ENCODE measurements around the gene SYNPO2.

The SYNPO2 gene

DNA sequence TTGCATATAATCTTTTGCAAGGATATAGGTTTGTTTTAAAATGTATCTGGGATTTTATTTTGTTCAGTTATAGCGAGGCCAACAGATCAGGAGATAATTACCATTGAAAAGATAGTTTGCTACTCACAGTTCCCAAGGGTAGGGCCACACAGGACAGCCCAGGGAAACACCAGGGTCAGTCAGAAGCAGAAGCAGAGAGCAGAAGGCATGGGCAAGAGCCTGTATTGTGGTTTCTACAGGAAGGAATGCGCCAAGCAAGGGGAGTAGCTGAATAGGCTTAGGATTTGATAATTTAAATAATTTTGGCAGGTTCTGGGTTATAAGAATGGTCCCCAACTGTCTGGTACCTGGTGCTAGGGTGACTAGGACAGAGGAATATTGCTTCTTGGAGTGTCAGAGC, 61.6 kb downstream of the SYNPO2 start:
- Histone ChIP-seq H4K91ac (ENCODE audit: low read length) (no peak overlapping the region), H3K36me3 (ENCODE audit: control insufficient read depth in 1 of 2, insufficient read depth in 2 of 2, low read depth in 1 of 2, low read length in 2 of 2) (no peaks in the 10 kb centered on the region), H3K27ac (ENCODE audit: low read length, poor library complexity, severe bottlenecking) (no peak overlapping the region), H3K4me2 (ENCODE audit: low read length, poor library complexity, severe bottlenecking) (no peak overlapping the region), H2AFZ (ENCODE audit: low read depth, low read length) (no peak overlapping the region), H2BK5ac (ENCODE audit: low read depth, low read length, poor library complexity, severe bottlenecking) (no peak overlapping the region), H3K79me1 (replicated peaks; ENCODE audit: low read length, poor library complexity, severe bottlenecking) (no peaks in the 10 kb centered on the region), H3K4me3 (ENCODE audit: insufficient read depth in 1 of 2, low read depth in 1 of 2, low read length in 2 of 2) (no peak overlapping the region), H3K4ac (ENCODE audit: low read depth in 1 of 2, low read length in 2 of 2) (no peak overlapping the region), H3K14ac (ENCODE audit: low read length in 2 of 2) (no peak overlapping the region), H2BK120ac (ENCODE audit: low read depth, low read length) (no peak overlapping the region), H3K4me1 (ENCODE audit: control insufficient read depth, insufficient read depth, low read depth, low read length) (no peaks in the 10 kb centered on the region), H3K9me3 (ENCODE audit: control insufficient read depth, low read length) (no peaks in the 10 kb centered on the region), H3K23ac (ENCODE audit: low read length in 2 of 2) (no peak overlapping the region), H2BK15ac (ENCODE audit: low read depth, poor library complexity, severe bottlenecking) (no peak overlapping the region), H3K9ac (ENCODE audit: low read length) (no peak overlapping the region), H3K27me3 (ENCODE audit: control insufficient read depth in 1 of 2, insufficient read depth in 1 of 2, low read length in 2 of 2) (no peaks in the 10 kb centered on the region), H2AK5ac (ENCODE audit: low read length, severe bottlenecking) (no peak overlapping the region), H4K8ac (ENCODE audit: low read length) (no peak overlapping the region), H3K18ac (ENCODE audit: low read depth in 1 of 2, low read length in 2 of 2) (no peak overlapping the region), H2BK12ac (ENCODE audit: low read length in 2 of 2) (no peak overlapping the region)
- DNase-seq: no peak
- 94% methylated on average over 2 of the region's 2 CpGs for WGBS

DNA sequence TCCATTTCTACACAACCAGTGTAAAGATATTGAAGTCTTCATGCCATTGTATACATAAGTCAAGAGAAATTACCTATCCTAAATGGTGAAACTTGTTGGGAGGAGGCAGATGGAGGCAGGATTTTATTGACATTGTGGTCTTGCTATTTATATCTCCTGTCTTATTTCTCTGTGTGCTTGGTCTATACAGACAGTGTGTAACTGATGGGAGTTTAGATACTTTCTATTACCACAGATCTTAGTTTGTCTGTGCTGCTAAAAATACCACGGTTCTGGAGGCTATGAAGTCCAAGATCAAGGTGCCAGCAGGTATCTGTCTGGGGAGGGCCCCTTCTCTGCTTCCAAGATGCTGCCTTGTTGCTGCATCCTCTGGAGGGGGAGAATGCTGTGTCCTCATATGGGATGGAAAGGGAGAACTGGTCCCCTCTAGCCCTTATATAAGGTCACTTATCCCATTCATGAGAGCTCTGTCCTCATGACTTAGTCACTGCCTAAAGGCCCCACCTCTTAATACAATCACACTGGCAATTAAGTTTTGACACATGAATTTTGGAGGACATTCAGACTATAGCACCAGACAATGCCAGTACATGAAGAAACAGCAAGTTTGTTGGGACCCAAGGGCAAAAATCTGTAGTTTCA, 62.4 kb downstream of the SYNPO2 start:
- Histone ChIP-seq H3K4me1 (ENCODE audit: control insufficient read depth, insufficient read depth, low read depth, low read length) (no peaks in the 10 kb centered on the region), H3K27me3 (ENCODE audit: control insufficient read depth in 1 of 2, insufficient read depth in 1 of 2, low read length in 2 of 2) (no peaks in the 10 kb centered on the region), H3K4ac (ENCODE audit: low read depth in 1 of 2, low read length in 2 of 2) (no peak overlapping the region), H3K18ac (ENCODE audit: low read depth in 1 of 2, low read length in 2 of 2) (no peak overlapping the region), H3K27ac (ENCODE audit: low read length, poor library complexity, severe bottlenecking) (no peak overlapping the region), H3K79me1 (replicated peaks; ENCODE audit: low read length, poor library complexity, severe bottlenecking) (no peaks in the 10 kb centered on the region), H3K9me3 (ENCODE audit: control insufficient read depth, low read length) (no peaks in the 10 kb centered on the region), H3K23ac (ENCODE audit: low read length in 2 of 2) (no peak overlapping the region), H2BK12ac (ENCODE audit: low read length in 2 of 2) (no peak overlapping the region), H3K9ac (ENCODE audit: low read length) (no peak overlapping the region), H3K4me3 (ENCODE audit: insufficient read depth in 1 of 2, low read depth in 1 of 2, low read length in 2 of 2) (no peak overlapping the region), H3K36me3 (ENCODE audit: control insufficient read depth in 1 of 2, insufficient read depth in 2 of 2, low read depth in 1 of 2, low read length in 2 of 2) (no peaks in the 10 kb centered on the region), H2BK15ac (ENCODE audit: low read depth, poor library complexity, severe bottlenecking) (no peak overlapping the region), H4K91ac (ENCODE audit: low read length) (no peak overlapping the region), H2BK5ac (ENCODE audit: low read depth, low read length, poor library complexity, severe bottlenecking) (no peak overlapping the region), H2BK120ac (ENCODE audit: low read depth, low read length) (no peak overlapping the region), H3K4me2 (ENCODE audit: low read length, poor library complexity, severe bottlenecking) (no peak overlapping the region), H4K8ac (ENCODE audit: low read length) (no peak overlapping the region), H2AK5ac (ENCODE audit: low read length, severe bottlenecking) (no peak overlapping the region), H2AFZ (ENCODE audit: low read depth, low read length) (no peak overlapping the region), H3K14ac (ENCODE audit: low read length in 2 of 2) (no peak overlapping the region)
- 90% methylated on average over 1 of the region's 1 CpG for WGBS
- no peak for DNase-seq

DNA sequence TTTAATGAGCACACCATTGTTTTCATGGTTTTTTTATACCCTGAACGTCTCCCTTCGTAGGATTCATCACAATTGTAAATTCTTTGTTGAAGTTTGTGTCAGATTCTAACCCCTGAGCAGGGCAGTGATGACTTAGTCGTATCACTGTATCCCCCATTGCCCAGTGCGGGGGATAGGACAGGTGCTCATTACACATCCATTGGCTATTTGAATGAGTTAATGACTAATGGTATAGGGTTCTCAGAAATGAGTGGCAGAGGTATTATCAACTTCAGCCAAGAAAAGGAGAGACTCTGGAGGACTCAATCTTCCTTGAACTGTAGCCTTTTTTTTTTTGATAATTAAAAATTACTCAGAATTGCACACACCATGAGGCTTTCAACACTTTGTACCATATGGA, 64.6 kb downstream of the SYNPO2 start:
- Histone ChIP-seq H2AK5ac (ENCODE audit: low read length, severe bottlenecking) (no peak overlapping the region), H2BK5ac (ENCODE audit: low read depth, low read length, poor library complexity, severe bottlenecking) (no peak overlapping the region), H3K9me3 (ENCODE audit: control insufficient read depth, low read length) (no peaks in the 10 kb centered on the region), H3K4me1 (ENCODE audit: control insufficient read depth, insufficient read depth, low read depth, low read length) (no peaks in the 10 kb centered on the region), H2BK15ac (ENCODE audit: low read depth, poor library complexity, severe bottlenecking) (no peak overlapping the region), H3K27me3 (ENCODE audit: control insufficient read depth in 1 of 2, insufficient read depth in 1 of 2, low read length in 2 of 2) (no peaks in the 10 kb centered on the region), H3K27ac (ENCODE audit: low read length, poor library complexity, severe bottlenecking) (no peak overlapping the region), H3K36me3 (ENCODE audit: control insufficient read depth in 1 of 2, insufficient read depth in 2 of 2, low read depth in 1 of 2, low read length in 2 of 2) (no peaks in the 10 kb centered on the region), H3K14ac (ENCODE audit: low read length in 2 of 2) (no peak overlapping the region), H3K18ac (ENCODE audit: low read depth in 1 of 2, low read length in 2 of 2) (no peak overlapping the region), H3K4me2 (ENCODE audit: low read length, poor library complexity, severe bottlenecking) (no peak overlapping the region), H2BK12ac (ENCODE audit: low read length in 2 of 2) (no peak overlapping the region), H3K79me1 (replicated peaks; ENCODE audit: low read length, poor library complexity, severe bottlenecking) (no peaks in the 10 kb centered on the region), H2BK120ac (ENCODE audit: low read depth, low read length) (no peak overlapping the region), H3K9ac (ENCODE audit: low read length) (no peak overlapping the region), H2AFZ (ENCODE audit: low read depth, low read length) (no peak overlapping the region), H4K91ac (ENCODE audit: low read length) (no peak overlapping the region), H4K8ac (ENCODE audit: low read length) (no peak overlapping the region), H3K4ac (ENCODE audit: low read depth in 1 of 2, low read length in 2 of 2) (no peak overlapping the region), H3K4me3 (ENCODE audit: insufficient read depth in 1 of 2, low read depth in 1 of 2, low read length in 2 of 2) (no peak overlapping the region), H3K23ac (ENCODE audit: low read length in 2 of 2) (no peak overlapping the region)
- 56% methylated on average over 4 of the region's 4 CpGs for WGBS
- DNase-seq: no peak

DNA sequence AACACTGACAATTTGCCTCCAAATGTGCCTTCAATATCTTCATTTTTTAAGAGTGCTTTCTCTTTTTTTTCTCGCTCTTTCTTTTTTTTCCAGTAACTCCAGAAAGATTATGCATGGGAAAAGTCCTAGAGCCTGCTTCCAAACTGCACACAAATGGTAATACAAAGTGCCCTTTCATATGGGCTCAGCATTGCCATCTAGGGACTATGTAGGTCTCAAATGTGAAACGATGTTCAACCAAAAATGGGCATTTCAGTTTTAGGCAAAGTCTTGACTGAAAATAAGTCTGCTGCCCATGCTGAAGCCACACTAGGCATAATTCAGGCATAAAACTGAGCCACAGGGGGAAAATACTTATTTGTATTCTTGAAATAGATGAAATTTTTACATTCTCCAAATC, 65.6 kb downstream of the SYNPO2 start:
- Histone ChIP-seq H3K14ac (ENCODE audit: low read length in 2 of 2) (no peak overlapping the region), H3K4ac (ENCODE audit: low read depth in 1 of 2, low read length in 2 of 2) (no peak overlapping the region), H3K27ac (ENCODE audit: low read length, poor library complexity, severe bottlenecking) (no peak overlapping the region), H2BK120ac (ENCODE audit: low read depth, low read length) (no peak overlapping the region), H3K9ac (ENCODE audit: low read length) (no peak overlapping the region), H2BK12ac (ENCODE audit: low read length in 2 of 2) (no peak overlapping the region), H3K18ac (ENCODE audit: low read depth in 1 of 2, low read length in 2 of 2) (no peak overlapping the region), H3K9me3 (ENCODE audit: control insufficient read depth, low read length) (no peaks in the 10 kb centered on the region), H2BK5ac (ENCODE audit: low read depth, low read length, poor library complexity, severe bottlenecking) (no peak overlapping the region), H4K91ac (ENCODE audit: low read length) (no peak overlapping the region), H3K4me3 (ENCODE audit: insufficient read depth in 1 of 2, low read depth in 1 of 2, low read length in 2 of 2) (no peak overlapping the region), H3K23ac (ENCODE audit: low read length in 2 of 2) (no peak overlapping the region), H3K36me3 (ENCODE audit: control insufficient read depth in 1 of 2, insufficient read depth in 2 of 2, low read depth in 1 of 2, low read length in 2 of 2) (no peaks in the 10 kb centered on the region), H3K27me3 (ENCODE audit: control insufficient read depth in 1 of 2, insufficient read depth in 1 of 2, low read length in 2 of 2) (no peaks in the 10 kb centered on the region), H4K8ac (ENCODE audit: low read length) (no peak overlapping the region), H3K79me1 (replicated peaks; ENCODE audit: low read length, poor library complexity, severe bottlenecking) (no peaks in the 10 kb centered on the region), H2BK15ac (ENCODE audit: low read depth, poor library complexity, severe bottlenecking) (no peak overlapping the region), H2AK5ac (ENCODE audit: low read length, severe bottlenecking) (no peak overlapping the region), H2AFZ (ENCODE audit: low read depth, low read length) (no peak overlapping the region), H3K4me2 (ENCODE audit: low read length, poor library complexity, severe bottlenecking) (no peak overlapping the region), H3K4me1 (ENCODE audit: control insufficient read depth, insufficient read depth, low read depth, low read length) (no peaks in the 10 kb centered on the region)
- DNase-seq: peak; percentile 21
- 91% methylated on average over 2 of the region's 2 CpGs for WGBS

Measured in mesenchymal stem cell (in vitro differentiated cells and primary cell).